ENCODE data around the gene WDFY4.

DNA sequence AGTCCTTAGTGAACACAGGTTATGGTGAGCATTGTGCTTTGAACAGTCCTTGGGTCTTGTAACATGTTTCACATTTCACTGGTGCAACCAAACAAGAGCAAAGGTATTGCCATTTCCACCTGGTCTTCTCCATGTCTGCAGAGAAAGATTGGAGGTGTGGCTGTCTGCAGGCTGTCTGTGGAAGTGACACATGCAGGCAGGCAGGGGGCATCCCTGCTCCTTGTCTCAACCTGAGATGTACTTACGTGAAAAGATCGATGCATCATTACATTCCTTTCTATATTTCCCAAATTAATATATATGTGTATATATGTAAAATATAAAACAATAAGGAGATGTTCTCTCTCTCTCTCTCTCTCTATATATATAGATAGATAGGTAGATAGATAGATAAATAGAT, 200.7 kb downstream of the WDFY4 start:
- TF ChIP-seq EZH2 (IDR thresholded peaks at IDR 0.05; ENCODE audit: low read length, missing control alignments), result no peak
- TF ChIP-seq, protein P1, sequence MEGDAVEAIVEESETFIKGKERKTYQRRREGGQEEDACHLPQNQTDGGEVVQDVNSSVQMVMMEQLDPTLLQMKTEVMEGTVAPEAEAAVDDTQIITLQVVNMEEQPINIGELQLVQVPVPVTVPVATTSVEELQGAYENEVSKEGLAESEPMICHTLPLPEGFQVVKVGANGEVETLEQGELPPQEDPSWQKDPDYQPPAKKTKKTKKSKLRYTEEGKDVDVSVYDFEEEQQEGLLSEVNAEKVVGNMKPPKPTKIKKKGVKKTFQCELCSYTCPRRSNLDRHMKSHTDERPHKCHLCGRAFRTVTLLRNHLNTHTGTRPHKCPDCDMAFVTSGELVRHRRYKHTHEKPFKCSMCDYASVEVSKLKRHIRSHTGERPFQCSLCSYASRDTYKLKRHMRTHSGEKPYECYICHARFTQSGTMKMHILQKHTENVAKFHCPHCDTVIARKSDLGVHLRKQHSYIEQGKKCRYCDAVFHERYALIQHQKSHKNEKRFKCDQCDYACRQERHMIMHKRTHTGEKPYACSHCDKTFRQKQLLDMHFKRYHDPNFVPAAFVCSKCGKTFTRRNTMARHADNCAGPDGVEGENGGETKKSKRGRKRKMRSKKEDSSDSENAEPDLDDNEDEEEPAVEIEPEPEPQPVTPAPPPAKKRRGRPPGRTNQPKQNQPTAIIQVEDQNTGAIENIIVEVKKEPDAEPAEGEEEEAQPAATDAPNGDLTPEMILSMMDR (conservative IDR thresholded peaks at IDR 0.05 in 1 of 2, IDR thresholded peaks at IDR 0.05 in 1 of 2; ENCODE audit: low read depth in 1 of 2, low read length in 2 of 2), result peak in 1 of 2 donors; percentile 35
